HCT116 (cell line): ENCODE results near the gene CLEC19A. TPM values are rescaled to one million over a fixed set of nuclear protein-coding genes. Genes with fewer than 3 reads are reported as not detected.

ENCODE experiments used
- ATAC-seq: fragments of 200-7000 bp; cut with Tn5 transposase; 2 replicates; pipeline ENCODE4 v1.9.1; 2020; ENCODE audit warnings: mild to moderate bottlenecking, moderate library complexity
- BruUV-seq: library from RNA; stranded (reverse); fragments of 400-500 nt; replicated peaks from 2 replicates; lab custom pipeline; 2021; lab: Mats Ljungman, UMichigan
- CTCF ChIA-PET: fragments of 300-600 bp; sonication (Branson Sonifier 250); formaldehyde crosslinking; loops from one replicate; lab custom pipeline; 2021; ENCODE audit warnings: antibody characterized with exemption; lab: Charles Lee
- POLR2A ChIA-PET: fragments of 300-600, 350-600 bp; sonication (Branson Sonifier 250); formaldehyde crosslinking; loops from one replicate; lab custom pipeline; 2021; ENCODE audit warnings: antibody characterized with exemption; lab: Charles Lee
- RAD21 ChIA-PET, 2 experiments: fragments of 300-600 bp; sonication (Branson Sonifier 250); formaldehyde crosslinking; loops; one replicate each; lab custom pipeline; 2023; ENCODE audit warnings: low total read pairs in 2 of 2; ENCODE audit not compliant: uncharacterized antibody in 2 of 2, unreplicated experiment in 2 of 2, low non-redundant PET in 1 of 2; lab: Charles Lee
- DNase-seq: peaks from one replicate; pipeline ENCODE4 v3.0.0-alpha.2; 2010; ENCODE audit warnings: low read depth, low spot score
- H2AFZ ChIP-seq: fragments of 200-600 bp; shearing (Covaris generic), sonication (generic); 2 replicates; pipeline ENCODE4 v1.6.1; 2017; ENCODE audit warnings: low read depth, mixed run types, mixed read lengths, antibody characterized with exemption, low read length; ENCODE audit not compliant: poor library complexity, severe bottlenecking
- H3K27ac ChIP-seq: 2 replicates; pipeline ENCODE4 v1.5.1; 2012; ENCODE audit warnings: low read depth, low read length
- H3K27me3 ChIP-seq: fragments of 200-600 bp; sonication (generic); 2 replicates; pipeline ENCODE4 v1.6.1; 2016; ENCODE audit warnings: mixed run types, low read length, mixed read lengths; ENCODE audit not compliant: insufficient read depth
- H3K36me3 ChIP-seq, 2 experiments: fragments of 200-500 bp in 1 of 2; fragments of 200-600 bp in 1 of 2; sonication (Bioruptor generic) in 1 of 2; sonication (generic) in 1 of 2; 2 replicates each; pipeline versions ENCODE4 v1.5.1 to v1.6.1; 2014 to 2016; ENCODE audit warnings: low read length in 2 of 2, inconsistent platforms in 1 of 2, mixed read lengths in 1 of 2, mixed run types in 1 of 2; ENCODE audit not compliant: insufficient read depth in 2 of 2, control insufficient read depth in 1 of 2
- H3K4me1 ChIP-seq, 2 experiments: fragments of 200-600 bp in 1 of 2; sonication (generic) in 1 of 2; 2 replicates each; pipeline versions ENCODE4 v1.5.1 to v1.6.1; 2012 to 2017; ENCODE audit warnings: low read length in 2 of 2, inconsistent platforms in 1 of 2, mild to moderate bottlenecking in 1 of 2, mixed read lengths in 1 of 2, mixed run types in 1 of 2, moderate library complexity in 1 of 2; ENCODE audit not compliant: insufficient read depth in 2 of 2, control insufficient read depth in 1 of 2
- H3K4me2 ChIP-seq: fragments of 200-600 bp; sonication (generic); 2 replicates; pipeline ENCODE4 v1.6.1; 2017; ENCODE audit warnings: mixed run types, low read length, mixed read lengths
- H3K4me3 ChIP-seq, 2 experiments: fragments of 200-600 bp in 1 of 2; sonication (generic) in 1 of 2; replicated peaks in 1 of 2; 2 replicates each; pipeline ENCODE4 v1.5.1; 2011 to 2016; ENCODE audit warnings: low read length in 2 of 2, control low read depth in 1 of 2, low read depth in 1 of 2, mild to moderate bottlenecking in 1 of 2, mixed read lengths in 1 of 2, mixed run types in 1 of 2
- H3K79me2 ChIP-seq: fragments of 200-600 bp; sonication (generic); 2 replicates; pipeline ENCODE4 v1.6.1; 2017; ENCODE audit warnings: mild to moderate bottlenecking, mixed run types, low read length, moderate library complexity, mixed read lengths; ENCODE audit not compliant: insufficient read depth
- H3K9ac ChIP-seq: fragments of 200-600 bp; sonication (generic); 2 replicates; pipeline ENCODE4 v1.6.1; 2016; ENCODE audit warnings: low read length, mixed read lengths
- H3K9me2 ChIP-seq: fragments of 200-600 bp; sonication (generic), shearing (Covaris generic); 2 replicates; pipeline ENCODE4 v1.6.1; 2017; ENCODE audit warnings: mixed run types, mild to moderate bottlenecking, moderate library complexity; ENCODE audit not compliant: insufficient read depth
- H3K9me3 ChIP-seq, 2 experiments: fragments of 200-500 bp in 1 of 2; fragments of 200-600 bp in 1 of 2; sonication (Bioruptor generic) in 1 of 2; sonication (generic) in 1 of 2; 2 replicates each; pipeline ENCODE4 v1.6.1; 2014 to 2017; ENCODE audit warnings: low read length in 2 of 2, mixed read lengths in 2 of 2, inconsistent platforms in 1 of 2, low read depth in 1 of 2, mild to moderate bottlenecking in 1 of 2, mixed run types in 1 of 2, moderate library complexity in 1 of 2; ENCODE audit not compliant: control insufficient read depth in 1 of 2, insufficient read depth in 1 of 2
- H4K20me1 ChIP-seq: fragments of 200-600 bp; sonication (generic), shearing (Covaris generic); 2 replicates; pipeline ENCODE4 v1.6.1; 2017; ENCODE audit warnings: mixed run types, mild to moderate bottlenecking, moderate library complexity; ENCODE audit not compliant: insufficient read depth
- POLR2A ChIP-seq: IDR thresholded peaks from 2 replicates; pipeline ENCODE4 v1.7.0; 2011; ENCODE audit warnings: borderline replicate concordance; ENCODE audit not compliant: insufficient read depth, insufficient read length; ENCODE audit errors: extremely low read depth
- POLR2AphosphoS5 ChIP-seq: IDR thresholded peaks from 2 replicates; pipeline ENCODE4 v1.6.1; 2011; ENCODE audit warnings: mild to moderate bottlenecking, low read depth, low read length, moderate library complexity
- RAD21 ChIP-seq: IDR thresholded peaks from 2 replicates; pipeline ENCODE4 v1.6.1; 2012; ENCODE audit warnings: low read depth, mild to moderate bottlenecking
- SIN3A ChIP-seq: IDR thresholded peaks from 2 replicates; pipeline ENCODE4 v1.6.1; 2012; ENCODE audit warnings: low read depth
- SRF ChIP-seq: IDR thresholded peaks from 2 replicates; pipeline ENCODE4 v1.6.1; 2012; ENCODE audit warnings: low read depth
- TCF7L2 ChIP-seq: IDR thresholded peaks from 2 replicates; pipeline ENCODE4 v1.7.0; 2011; ENCODE audit warnings: borderline replicate concordance, inconsistent platforms; ENCODE audit not compliant: insufficient read depth, insufficient read length; ENCODE audit errors: extremely low read depth
- ZFX ChIP-seq: fragments of 450-650 bp; IDR thresholded peaks from 2 replicates; pipeline ENCODE4 v1.6.1; 2017
- ZNF274 ChIP-seq: fragments of 200-500 bp; sonication (Bioruptor generic); IDR thresholded peaks from 2 replicates; pipeline ENCODE4 v1.6.1; 2014; ENCODE audit warnings: mild to moderate bottlenecking, low read depth, low read length, inconsistent platforms
- intact Hi-C: fragments of 100-400 bp; cut with micrococcal nuclease; formaldehyde crosslinking; loops from 2 replicates; pipeline ENCODE4 v1.10.0; 2022
- total RNA-seq: library from RNA; stranded (reverse); gene quantifications from one replicate; pipeline ENCODE4 v1.2.1, GENCODE V29; 2021; ENCODE audit not compliant: unreplicated experiment
- TF ChIP-seq, protein P1 (sequence below), 3 experiments: fragments of 200-600 bp in 1 of 3; sonication (generic) in 1 of 3; IDR thresholded peaks in 2 of 3; conservative IDR thresholded peaks in 1 of 3; 2 replicates each; pipeline ENCODE4 v1.5.1; 2012 to 2017; ENCODE audit warnings: low read depth in 2 of 3, low read length in 2 of 3, antibody characterized with exemption in 1 of 3, borderline replicate concordance in 1 of 3, control low read depth in 1 of 3, mild to moderate bottlenecking in 1 of 3, mixed read lengths in 1 of 3, mixed run types in 1 of 3, moderate library complexity in 1 of 3; ENCODE audit not compliant: insufficient read depth in 1 of 3
- TF ChIP-seq, protein P2 (sequence below): IDR thresholded peaks from 2 replicates; pipeline ENCODE4 v1.6.1; 2011; ENCODE audit warnings: mild to moderate bottlenecking, low read length, moderate library complexity; ENCODE audit not compliant: insufficient replicate concordance; ENCODE audit errors: extremely low read depth

Gene CLEC19A
- total RNA-seq, 1 experiment from 2014 or later = not detected

DNA sequence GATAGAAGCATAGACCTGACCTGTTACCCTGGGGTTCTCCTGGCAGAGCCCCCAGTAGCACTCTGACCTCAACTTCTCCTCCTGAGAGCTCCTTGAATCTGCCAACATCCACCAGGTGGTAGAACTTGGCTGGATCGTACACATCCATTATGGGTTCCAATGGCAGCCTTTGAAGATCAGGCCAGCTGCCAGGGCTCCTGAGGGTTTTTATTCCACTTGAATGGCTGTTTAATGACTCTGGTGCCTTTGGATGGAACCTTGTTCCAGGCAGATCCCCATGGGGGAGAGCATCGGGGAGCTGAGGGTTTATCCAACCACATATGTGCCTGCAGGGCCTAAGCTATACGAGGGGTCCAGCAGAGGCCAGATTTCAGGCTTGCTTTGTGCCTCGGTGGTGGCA lies 47.1 kb upstream of the CLEC19A start (continued):
- TF ChIP-seq, protein P1, sequence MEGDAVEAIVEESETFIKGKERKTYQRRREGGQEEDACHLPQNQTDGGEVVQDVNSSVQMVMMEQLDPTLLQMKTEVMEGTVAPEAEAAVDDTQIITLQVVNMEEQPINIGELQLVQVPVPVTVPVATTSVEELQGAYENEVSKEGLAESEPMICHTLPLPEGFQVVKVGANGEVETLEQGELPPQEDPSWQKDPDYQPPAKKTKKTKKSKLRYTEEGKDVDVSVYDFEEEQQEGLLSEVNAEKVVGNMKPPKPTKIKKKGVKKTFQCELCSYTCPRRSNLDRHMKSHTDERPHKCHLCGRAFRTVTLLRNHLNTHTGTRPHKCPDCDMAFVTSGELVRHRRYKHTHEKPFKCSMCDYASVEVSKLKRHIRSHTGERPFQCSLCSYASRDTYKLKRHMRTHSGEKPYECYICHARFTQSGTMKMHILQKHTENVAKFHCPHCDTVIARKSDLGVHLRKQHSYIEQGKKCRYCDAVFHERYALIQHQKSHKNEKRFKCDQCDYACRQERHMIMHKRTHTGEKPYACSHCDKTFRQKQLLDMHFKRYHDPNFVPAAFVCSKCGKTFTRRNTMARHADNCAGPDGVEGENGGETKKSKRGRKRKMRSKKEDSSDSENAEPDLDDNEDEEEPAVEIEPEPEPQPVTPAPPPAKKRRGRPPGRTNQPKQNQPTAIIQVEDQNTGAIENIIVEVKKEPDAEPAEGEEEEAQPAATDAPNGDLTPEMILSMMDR (IDR thresholded peaks at IDR 0.05 in 2 of 3, conservative IDR thresholded peaks at IDR 0.05 in 1 of 3; ENCODE audit: borderline replicate concordance in 1 of 3, insufficient read depth in 1 of 3, low read depth in 2 of 3, low read length in 2 of 3) = no peak

DNA sequence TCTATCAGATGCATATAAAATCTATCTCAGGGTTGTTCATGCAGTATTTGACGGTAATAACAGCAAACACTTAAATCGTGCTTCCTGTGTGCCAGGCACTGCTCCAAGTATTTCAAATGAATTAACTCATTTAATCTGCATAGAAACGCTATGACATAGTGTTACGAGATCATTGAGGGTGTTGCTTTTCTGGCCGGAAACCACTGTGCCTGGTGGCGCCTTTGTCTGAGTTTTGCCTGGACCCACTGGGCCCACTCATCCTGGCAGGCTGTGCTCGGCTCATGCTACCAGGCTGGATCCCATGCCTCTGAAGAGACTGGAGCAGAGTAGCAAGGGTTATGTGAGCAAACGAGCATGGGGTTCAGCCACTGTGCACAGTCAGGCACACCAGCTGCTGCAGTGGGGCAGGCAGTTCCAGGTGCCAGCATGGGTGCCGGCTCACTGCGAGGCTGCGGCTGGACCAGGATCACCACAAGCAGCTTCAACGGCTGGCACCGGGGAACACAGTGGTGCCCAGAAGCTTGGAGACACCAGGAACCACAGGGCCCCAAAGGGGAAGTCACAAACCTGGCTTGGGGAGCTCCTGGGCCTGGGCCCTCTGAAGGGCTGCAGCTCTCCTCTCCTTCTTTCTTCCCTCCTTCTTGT lies 45.9 kb upstream of the CLEC19A start:
- DNase-seq (no peak), ATAC-seq (no peak)
- H4K20me1 ChIP-seq = no peaks in the 10 kb centered on the region
- ChIA-PET RAD21 (no interaction called here), CTCF (no interaction called here), POLR2A (interaction anchor here (0.7 kb wide), 1 partner anchor 8 kb away, joined by 3 read pairs; no protein-coding TSS in a partner anchor)
- BruUV-seq = no TSS peak
- no peak overlapping the region for H3K4me2 ChIP-seq
- no peaks in the 10 kb centered on the region for H3K27me3 ChIP-seq
- H3K36me3 ChIP-seq = no peaks in the 10 kb centered on the region
- H3K9me3 ChIP-seq = peaks cover 0 to 14% of the 10 kb centered on the region in 2 experiments; a peak in 3 of 4 replicates
- H3K79me2 ChIP-seq = no peaks in the 10 kb centered on the region
- TF ChIP-seq ZFX (no peak), POLR2A (no peak), ZNF274 (no peak), POLR2AphosphoS5 (no peak), RAD21 (no peak), SIN3A (no peak), SRF (no peak), TCF7L2 (no peak)
- TF ChIP-seq, protein P2, sequence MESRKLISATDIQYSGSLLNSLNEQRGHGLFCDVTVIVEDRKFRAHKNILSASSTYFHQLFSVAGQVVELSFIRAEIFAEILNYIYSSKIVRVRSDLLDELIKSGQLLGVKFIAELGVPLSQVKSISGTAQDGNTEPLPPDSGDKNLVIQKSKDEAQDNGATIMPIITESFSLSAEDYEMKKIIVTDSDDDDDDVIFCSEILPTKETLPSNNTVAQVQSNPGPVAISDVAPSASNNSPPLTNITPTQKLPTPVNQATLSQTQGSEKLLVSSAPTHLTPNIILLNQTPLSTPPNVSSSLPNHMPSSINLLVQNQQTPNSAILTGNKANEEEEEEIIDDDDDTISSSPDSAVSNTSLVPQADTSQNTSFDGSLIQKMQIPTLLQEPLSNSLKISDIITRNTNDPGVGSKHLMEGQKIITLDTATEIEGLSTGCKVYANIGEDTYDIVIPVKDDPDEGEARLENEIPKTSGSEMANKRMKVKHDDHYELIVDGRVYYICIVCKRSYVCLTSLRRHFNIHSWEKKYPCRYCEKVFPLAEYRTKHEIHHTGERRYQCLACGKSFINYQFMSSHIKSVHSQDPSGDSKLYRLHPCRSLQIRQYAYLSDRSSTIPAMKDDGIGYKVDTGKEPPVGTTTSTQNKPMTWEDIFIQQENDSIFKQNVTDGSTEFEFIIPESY = no peak
- H3K4me1 ChIP-seq = no peaks in the 10 kb centered on the region
- no peak overlapping the region for H3K4me3 ChIP-seq
- intact Hi-C loops = no loop called here
- no peak overlapping the region for H3K27ac ChIP-seq
- H3K9me2 ChIP-seq = no peaks in the 10 kb centered on the region
- no peak overlapping the region for H3K9ac ChIP-seq
- no peak overlapping the region for H2AFZ ChIP-seq
